HepG2 (cell line): ENCODE measurements around the gene RFC1. TPM values are rescaled to one million over a fixed set of nuclear protein-coding genes. Genes with fewer than 3 reads are reported as not detected.

ENCODE experiments used
- ATAC-seq: fragments of 200-7000 bp; cut with Tn5 transposase; 3 replicates; pipeline ENCODE4 v1.9.1; 2020; ENCODE audit warnings: mild to moderate bottlenecking, moderate library complexity
- BruUV-seq: library from RNA; stranded (reverse); fragments of 400-500 nt; replicated peaks from 2 replicates; lab custom pipeline; 2021; lab: Mats Ljungman, UMichigan
- CTCF ChIA-PET: fragments of 300-600 bp; formaldehyde crosslinking; extraction: SDS; loops from one replicate; lab custom pipeline; 2021; ENCODE audit warnings: low total read pairs, inconsistent platforms, low intra/inter-chr PET ratio; lab: Yijun Ruan, JAX
- POLR2A ChIA-PET: fragments of 350-600 bp; sonication (Branson Sonifier 250); formaldehyde crosslinking; loops from one replicate; lab custom pipeline; 2020; ENCODE audit warnings: antibody characterized with exemption, inconsistent platforms; lab: Yijun Ruan, JAX
- DNase-seq: peaks from one replicate; pipeline ENCODE4 v3.0.0-alpha.2; 2015; ENCODE audit warnings: low spot score
- FAIRE-seq: peaks from 3 replicates; lab custom pipeline; 2011; peaks lifted over from hg19 to GRCh38; lab: Jason Lieb, UNC
- H2AFZ ChIP-seq: one replicate; pipeline ENCODE4 v1.6.1; 2011; ENCODE audit warnings: low read length, inconsistent platforms
- H3K27ac ChIP-seq: fragments of 300-600 bp; 3 replicates; pipeline ENCODE4 v1.8.0; 2011; ENCODE audit warnings: mixed run types, mild to moderate bottlenecking, mixed read lengths, low read length, inconsistent platforms; ENCODE audit not compliant: insufficient read depth; ENCODE audit errors: extremely low read length
- H3K27me3 ChIP-seq, 2 experiments: fragments of 200-600 bp in 1 of 2; 2 replicates in 1 of 2; 3 replicates in 1 of 2; pipeline versions ENCODE4 v1.6.0 to v1.8.0; 2011; ENCODE audit warnings: low read length in 2 of 2, mild to moderate bottlenecking in 2 of 2, moderate library complexity in 2 of 2, inconsistent platforms in 1 of 2; ENCODE audit not compliant: insufficient read depth in 2 of 2, control insufficient read depth in 1 of 2
- H3K36me3 ChIP-seq, 2 experiments: fragments of 200-600 bp in 1 of 2; replicated peaks in 1 of 2; 2 replicates in 1 of 2; 3 replicates in 1 of 2; pipeline versions ENCODE4 v1.5.1 to v1.8.0; 2011; ENCODE audit warnings: low read length in 2 of 2, inconsistent platforms in 1 of 2; ENCODE audit not compliant: insufficient read depth in 2 of 2, control insufficient read depth in 1 of 2
- H3K4me1 ChIP-seq: 2 replicates; pipeline ENCODE4 v1.5.1; 2012; ENCODE audit warnings: low read length, inconsistent platforms; ENCODE audit not compliant: insufficient read depth
- H3K4me2 ChIP-seq: 2 replicates; pipeline ENCODE4 v1.6.0; 2011; ENCODE audit warnings: low read depth, low read length, inconsistent platforms
- H3K4me3 ChIP-seq, 3 experiments: fragments of 200-600 bp in 1 of 3; sonication (generic), shearing (Covaris generic) in 1 of 3; replicated peaks in 1 of 3; 2 replicates each; pipeline ENCODE4 v1.5.1; 2011 to 2016; ENCODE audit warnings: low read length in 3 of 3, inconsistent platforms in 2 of 3, low read depth in 2 of 3, mild to moderate bottlenecking in 2 of 3, control low read depth in 1 of 3, mixed read lengths in 1 of 3; ENCODE audit not compliant: insufficient read depth in 1 of 3
- H3K79me2 ChIP-seq: one replicate; pipeline ENCODE4 v1.6.1; 2011; ENCODE audit warnings: low read length, inconsistent platforms; ENCODE audit not compliant: insufficient read depth
- H3K9ac ChIP-seq: 2 replicates; pipeline ENCODE4 v1.6.0; 2011; ENCODE audit warnings: mild to moderate bottlenecking, low read depth, low read length, inconsistent platforms; ENCODE audit not compliant: insufficient read depth
- H3K9me3 ChIP-seq: 2 replicates; pipeline ENCODE4 v1.5.1; 2012; ENCODE audit warnings: mild to moderate bottlenecking, low read length
- H4K20me1 ChIP-seq: 2 replicates; pipeline ENCODE4 v1.6.0; 2011; ENCODE audit warnings: inconsistent platforms, mild to moderate bottlenecking, low read length, moderate library complexity; ENCODE audit not compliant: insufficient read depth
- AGO1 ChIP-seq: fragments of 200-400 bp; formaldehyde crosslinking; IDR thresholded peaks from 2 replicates; pipeline ENCODE4 v1.6.1; 2017; ENCODE audit warnings: mild to moderate bottlenecking, low read depth, low read length, moderate library complexity; ENCODE audit not compliant: poor library complexity, severe bottlenecking
- AGO2 ChIP-seq: fragments of 200-400 bp; formaldehyde crosslinking; optimal IDR thresholded peaks from 2 replicates; pipeline ENCODE3; 2017; ENCODE audit warnings: mild to moderate bottlenecking, low read depth, low read length, moderate library complexity
- CSRNP2 ChIP-seq: sonication (generic); formaldehyde crosslinking; conservative IDR thresholded peaks from 2 replicates; pipeline ENCODE4 v1.8.0; 2022; ENCODE audit warnings: low read depth, missing genetic modification reagents
- GATAD1 ChIP-seq: IDR thresholded peaks from 2 replicates; pipeline ENCODE4 v1.6.1; 2016; ENCODE audit warnings: missing genetic modification reagents, missing compliant biosample characterization
- GATAD2A ChIP-seq: IDR thresholded peaks from 2 replicates; pipeline ENCODE4 v1.6.1; 2016
- GTF3A ChIP-seq: sonication (generic); formaldehyde crosslinking; conservative IDR thresholded peaks from 2 replicates; pipeline ENCODE4 v1.4.0; 2020; ENCODE audit warnings: mild to moderate bottlenecking, missing genetic modification reagents
- HNRNPK ChIP-seq: fragments of 200-400 bp; formaldehyde crosslinking; IDR thresholded peaks from 2 replicates; pipeline ENCODE4 v1.6.1; 2018; ENCODE audit warnings: low read length, low read depth, moderate library complexity, mild to moderate bottlenecking; ENCODE audit not compliant: poor library complexity, severe bottlenecking
- HNRNPUL1 ChIP-seq: fragments of 200-400 bp; formaldehyde crosslinking; IDR thresholded peaks from 2 replicates; pipeline ENCODE4 v1.6.1; 2017; ENCODE audit warnings: low read depth, mild to moderate bottlenecking, low read length, moderate library complexity
- KDM3A ChIP-seq: IDR thresholded peaks from 2 replicates; pipeline ENCODE4 v1.6.1; 2018; ENCODE audit warnings: low read depth, missing compliant biosample characterization
- KLF15 ChIP-seq: sonication (generic); formaldehyde crosslinking; IDR thresholded peaks from 2 replicates; pipeline ENCODE4 v1.8.1; 2023; ENCODE audit warnings: borderline replicate concordance, mild to moderate bottlenecking, inconsistent platforms, missing genetic modification reagents, mixed read lengths
- MLLT10 ChIP-seq: sonication (generic); formaldehyde crosslinking; IDR thresholded peaks from 2 replicates; pipeline ENCODE4 v1.4.0; 2020; ENCODE audit warnings: missing genetic modification reagents
- MTA1 ChIP-seq: sonication (generic); formaldehyde crosslinking; IDR thresholded peaks from 2 replicates; pipeline ENCODE4 v1.4.0; 2020; ENCODE audit warnings: missing genetic modification reagents, mild to moderate bottlenecking, borderline replicate concordance
- PRDM4 ChIP-seq: sonication (generic); formaldehyde crosslinking; IDR thresholded peaks from 2 replicates; pipeline ENCODE4 v1.9.0; 2021; ENCODE audit warnings: missing genetic modification reagents, borderline replicate concordance
- REXO4 ChIP-seq: sonication (generic); formaldehyde crosslinking; IDR thresholded peaks from 2 replicates; pipeline ENCODE4 v1.8.0; 2022; ENCODE audit warnings: missing genetic modification reagents, mild to moderate bottlenecking, borderline replicate concordance
- TAF1 ChIP-seq: sonication (generic); formaldehyde crosslinking; IDR thresholded peaks from 2 replicates; pipeline ENCODE4 v1.4.0; 2020; ENCODE audit warnings: missing genetic modification reagents
- THRA ChIP-seq: sonication (generic); formaldehyde crosslinking; IDR thresholded peaks from 2 replicates; pipeline ENCODE4 v1.4.0; 2020; ENCODE audit warnings: missing genetic modification reagents, borderline replicate concordance
- ZNF12 ChIP-seq: sonication (generic); formaldehyde crosslinking; IDR thresholded peaks from 2 replicates; pipeline ENCODE4 v1.5.0; 2020; ENCODE audit warnings: missing genetic modification reagents
- ZNF224 ChIP-seq: sonication (generic); formaldehyde crosslinking; IDR thresholded peaks from 2 replicates; pipeline ENCODE4 v1.5.0; 2020; ENCODE audit warnings: mild to moderate bottlenecking, missing genetic modification reagents
- ZNF644 ChIP-seq: IDR thresholded peaks from 2 replicates; pipeline ENCODE4 v1.6.1; 2016; ENCODE audit warnings: low read depth
- ZNF879 ChIP-seq: sonication (generic); formaldehyde crosslinking; IDR thresholded peaks from 2 replicates; pipeline ENCODE4 v1.8.1; 2023; ENCODE audit warnings: missing genetic modification reagents
- WGBS: methylation state at CpG from one replicate; pipeline ENCODE4 v1.1.6; 2017; ENCODE audit warnings: low lambda C conversion rate; 5-methylcytosine and 5-hydroxymethylcytosine counted together
- in situ Hi-C: cut with HindIII; loops from 2 replicates; pipeline ENCODE4 v1.10.0; 2017; ENCODE audit warnings: low pct_unique_long_range_greater_than_20kb; ENCODE audit not compliant: extremely low pct_ligation_motif_present
- intact Hi-C: fragments of 100-400 bp; cut with micrococcal nuclease; formaldehyde crosslinking; loops from one replicate; pipeline ENCODE4 v1.10.0; 2022; ENCODE audit not compliant: unreplicated experiment
- polyA plus RNA-seq, 8 experiments: library from polyadenylated mRNA; depleted of rRNA in 3 of 8; stranded (reverse) in 7 of 8; unstranded in 1 of 8; fragments of >200 nt; fragmentation: Illumina TruSeq in 4 of 8; extraction: Trizol in 4 of 8; gene quantifications; 2 replicates each; pipeline versions ENCODE4 v1.2.1 to v1.2.3, GENCODE V29; 2011 to 2016; ENCODE audit warnings: low read depth in 4 of 8, missing spikeins in 1 of 8, mixed read lengths in 1 of 8; ENCODE audit not compliant: insufficient read depth in 1 of 8
- total RNA-seq, 5 experiments: library from RNA; depleted of rRNA; stranded (reverse); fragments of >200 nt; fragmentation: Illumina TruSeq; extraction: Trizol; gene quantifications; 2 replicates each; pipeline ENCODE4 v1.2.3, GENCODE V29; 2016; ENCODE audit warnings: low read depth in 1 of 5

Gene RFC1
- total and polyA plus RNA-seq, 2 of the 13 experiments (the other 11 are each of a cell fraction or from before 2014, with no cell fraction given), result 15.9 to 78.8 TPM

- TF ChIP-seq TAF1 (CRISPR knock-in tag) (peak; percentile 5; the same call in 1 of the 2 replicates), THRA (CRISPR knock-in tag) (peak; percentile 70; the same call in 1 of the 2 replicates), GTF3A (no peak), GATAD2A (CRISPR knock-in tag) (peak; percentile 29; the same call in 1 of the 2 replicates), ZNF12 (0 out of 2 replicates have a peak, but pooled peaks have one; percentile 47)
- TF ChIP-seq, all 625 proteins: peak for 11
Observed at GRCh38 chr4:39410415-39410814, 44.3 kb upstream of the RFC1 start (continued).

- no peak overlapping the region for H2AFZ ChIP-seq
- intact Hi-C loops, result loop anchor here (2.0 to 5.0 kb wide), 2 partner anchors 67 to 80 kb away; no protein-coding TSS in a partner anchor
- no peak for DNase-seq
- POLR2A ChIA-PET, result interaction anchor here (0.9 to 3.9 kb wide), 18 partner anchors 10 to 120 kb away, joined by 4 to 55 read pairs (median 6); partner anchors contain the start of genes LIAS, RFC1, RPL9 and UGDH
- no peak for FAIRE-seq
- no peaks in the 10 kb centered on the region for H3K36me3 ChIP-seq
- WGBS, result 0% methylated on average over 1 of the region's 1 CpG
- H3K79me2 ChIP-seq, result peaks cover 64% of the 10 kb centered on the region
- CTCF ChIA-PET, result no interaction called here
- H3K4me1 ChIP-seq, result peaks cover 24% of the 10 kb centered on the region
- peak overlapping the region; percentile 62 to 99 (median 75) for H3K4me3 ChIP-seq
- ATAC-seq, result peak; percentile 49
- H3K9me3 ChIP-seq, result no peaks in the 10 kb centered on the region
- in situ Hi-C loops, result no loop called here
- no TSS peak for BruUV-seq
- no peaks in the 10 kb centered on the region; a peak in 1 of 5 replicates for H3K27me3 ChIP-seq
- peak overlapping the region; percentile 83 for H3K4me2 ChIP-seq
- H3K9ac ChIP-seq, result peak overlapping the region; percentile 77
- H3K27ac ChIP-seq, result peak overlapping the region; percentile 96
- no peaks in the 10 kb centered on the region for H4K20me1 ChIP-seq
- no peak for TF ChIP-seq AGO1
- no peak for TF ChIP-seq PRDM4 (CRISPR knock-in tag)
- no peak for TF ChIP-seq ZNF224 (CRISPR knock-in tag)
- TF ChIP-seq CSRNP2 (CRISPR knock-in tag), result no peak
- TF ChIP-seq ZNF879 (CRISPR knock-in tag), result no peak
- TF ChIP-seq ZNF644 (CRISPR knock-in tag), result no peak
- TF ChIP-seq REXO4, result no peak
- no peak for TF ChIP-seq HNRNPUL1
- TF ChIP-seq MLLT10 (CRISPR knock-in tag), result peak; percentile 82; the same call in 1 of the 2 replicates
- TF ChIP-seq MTA1 (CRISPR knock-in tag), result no peak
- peak; percentile 24 for TF ChIP-seq AGO2
- TF ChIP-seq HNRNPK, result no peak
- no peak for TF ChIP-seq KLF15 (CRISPR knock-in tag)
- TF ChIP-seq GATAD1 (CRISPR knock-in tag), result no peak
- no peak for TF ChIP-seq KDM3A
Observed at GRCh38 chr4:39407584-39407885, 41.4 kb upstream of the RFC1 start.
